ENCODE data around the gene CCIN. TPM values are rescaled to one million over a fixed set of nuclear protein-coding genes. Genes with fewer than 3 reads are reported as not detected.
A peak's percentile ranks its signal among the peaks of the same experiment; 100 is the strongest.
"Not testable (repeated sequence)": the region's sequence is repeated elsewhere in the genome, so short reads cannot be mapped to it uniquely, and the experiment has no call there.

CCIN gene
- total RNA-seq, 4 donors from 2014 or later = 0.65 to 2.5 (median 0.95) TPM; not detected in 1

DNA sequence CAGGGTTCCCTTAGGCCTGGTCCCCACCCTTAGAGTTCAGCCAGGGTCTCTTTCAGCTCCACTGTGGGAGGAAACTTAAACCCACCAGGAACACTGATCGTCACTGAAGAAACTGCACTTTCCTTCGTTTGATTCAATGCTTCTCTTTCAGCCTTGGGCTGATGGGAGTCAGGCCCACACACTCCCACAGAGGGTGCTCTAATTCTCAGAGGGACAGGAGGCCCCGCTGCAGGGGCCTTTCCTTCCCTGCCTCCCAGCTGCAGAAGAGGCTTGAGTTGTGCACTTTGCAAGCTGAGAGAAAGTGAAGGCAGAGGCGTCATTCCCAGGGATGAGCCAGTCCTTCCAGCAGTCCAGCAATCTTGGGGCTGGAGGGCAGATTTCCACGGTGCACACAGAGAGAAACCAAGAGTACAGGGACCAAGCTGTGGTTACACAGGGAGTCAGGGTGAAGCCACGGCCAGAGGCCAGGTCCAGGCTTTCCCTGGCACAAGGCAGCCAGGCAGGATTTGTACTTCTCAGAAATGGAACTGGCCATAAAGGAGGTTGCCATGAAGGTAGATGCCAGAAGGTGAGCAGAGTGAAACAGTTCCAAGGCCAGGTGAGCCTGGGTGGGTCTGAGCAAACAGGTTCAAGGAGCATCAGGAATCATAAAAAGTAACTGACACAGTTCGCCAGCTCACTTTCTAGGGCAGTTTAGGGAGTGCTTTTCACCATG lies 43.0 kb upstream of the CCIN start:
- TF ChIP-seq, protein P1, sequence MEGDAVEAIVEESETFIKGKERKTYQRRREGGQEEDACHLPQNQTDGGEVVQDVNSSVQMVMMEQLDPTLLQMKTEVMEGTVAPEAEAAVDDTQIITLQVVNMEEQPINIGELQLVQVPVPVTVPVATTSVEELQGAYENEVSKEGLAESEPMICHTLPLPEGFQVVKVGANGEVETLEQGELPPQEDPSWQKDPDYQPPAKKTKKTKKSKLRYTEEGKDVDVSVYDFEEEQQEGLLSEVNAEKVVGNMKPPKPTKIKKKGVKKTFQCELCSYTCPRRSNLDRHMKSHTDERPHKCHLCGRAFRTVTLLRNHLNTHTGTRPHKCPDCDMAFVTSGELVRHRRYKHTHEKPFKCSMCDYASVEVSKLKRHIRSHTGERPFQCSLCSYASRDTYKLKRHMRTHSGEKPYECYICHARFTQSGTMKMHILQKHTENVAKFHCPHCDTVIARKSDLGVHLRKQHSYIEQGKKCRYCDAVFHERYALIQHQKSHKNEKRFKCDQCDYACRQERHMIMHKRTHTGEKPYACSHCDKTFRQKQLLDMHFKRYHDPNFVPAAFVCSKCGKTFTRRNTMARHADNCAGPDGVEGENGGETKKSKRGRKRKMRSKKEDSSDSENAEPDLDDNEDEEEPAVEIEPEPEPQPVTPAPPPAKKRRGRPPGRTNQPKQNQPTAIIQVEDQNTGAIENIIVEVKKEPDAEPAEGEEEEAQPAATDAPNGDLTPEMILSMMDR (IDR thresholded peaks at IDR 0.05) = no peak
- DNase-seq (ENCODE audit: low spot score) = no peak
- no peak for ATAC-seq (ENCODE audit: low FRiP score)

DNA sequence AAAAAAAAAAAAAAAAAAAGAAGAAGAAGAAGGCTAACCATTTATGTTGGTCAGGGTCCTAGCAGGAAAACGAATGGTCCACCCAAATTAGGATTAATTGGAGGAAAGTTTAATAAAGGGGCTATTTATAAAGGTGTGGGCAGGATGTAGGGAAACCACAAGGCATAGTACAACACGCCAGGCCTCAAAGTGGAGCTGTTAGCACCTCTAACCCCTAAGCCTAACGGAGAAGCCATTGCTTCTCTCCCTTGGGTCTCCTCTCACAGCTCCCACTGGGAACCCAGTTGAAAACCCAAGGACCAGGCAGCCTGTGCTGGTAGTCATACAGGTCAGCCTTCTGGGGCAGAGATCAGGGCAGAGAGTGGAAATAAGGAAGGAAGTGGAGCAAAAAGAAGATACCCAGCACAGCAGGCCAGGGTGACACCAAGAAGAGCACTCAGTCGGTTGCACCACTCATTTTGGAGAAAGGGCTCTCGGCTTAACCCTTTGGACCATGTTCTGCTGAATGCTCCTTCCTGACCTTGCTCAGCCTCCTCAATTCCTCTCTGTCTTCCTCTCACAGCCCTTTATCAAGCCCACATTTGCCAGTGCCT lies 41.4 kb upstream of the CCIN start:
- TF ChIP-seq, protein P1 (IDR thresholded peaks at IDR 0.05) = no peak
- DNase-seq (ENCODE audit: low spot score) (no peak), ATAC-seq (ENCODE audit: low FRiP score) (peak; percentile 43)

DNA sequence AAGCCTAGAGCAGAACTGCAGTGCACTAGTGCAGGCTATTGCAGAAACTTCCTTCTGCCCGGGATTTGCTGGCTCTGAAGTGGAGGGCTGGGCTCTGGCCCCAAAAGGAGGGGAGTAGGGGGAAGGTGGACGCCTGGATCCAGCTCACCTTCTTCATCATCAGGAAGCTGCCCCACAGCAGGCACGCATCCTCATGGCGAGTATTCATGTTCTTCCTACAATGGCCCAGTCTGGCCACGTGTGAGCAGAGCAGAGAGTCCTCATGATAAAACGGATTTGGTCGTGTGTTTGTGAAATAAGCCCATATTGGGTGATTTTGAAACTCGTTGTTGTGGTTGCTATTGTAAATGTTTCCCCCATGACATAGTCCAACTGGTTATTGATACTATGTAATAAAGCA lies 40.8 kb upstream of the CCIN start:
- DNase-seq (ENCODE audit: low spot score) (no peak), ATAC-seq (ENCODE audit: low FRiP score) (no peak)
- TF ChIP-seq, protein P1 (IDR thresholded peaks at IDR 0.05) = no peak

DNA sequence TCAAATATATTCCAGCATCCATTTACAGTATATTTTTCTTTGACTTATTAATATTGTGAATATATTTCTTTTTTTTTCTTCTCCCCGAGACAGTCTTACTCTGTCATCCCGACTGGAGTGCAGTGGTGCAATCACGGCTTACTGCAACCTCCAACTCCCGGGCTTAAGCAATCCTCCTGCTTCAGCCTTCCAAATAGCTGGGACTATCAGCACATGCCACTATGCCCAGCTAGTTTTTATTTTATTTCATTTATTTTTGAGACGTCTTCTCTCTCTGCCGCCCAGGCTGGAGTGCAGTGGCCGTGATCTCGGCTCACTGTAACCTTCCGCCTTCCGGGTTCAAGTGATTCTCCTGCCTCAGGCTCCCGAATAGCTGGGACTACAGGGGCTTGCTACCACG lies 40.0 kb upstream of the CCIN start:
- TF ChIP-seq, protein P1 (IDR thresholded peaks at IDR 0.05) = no peak
- DNase-seq (ENCODE audit: low spot score) (no peak), ATAC-seq (ENCODE audit: low FRiP score) (no peak)

DNA sequence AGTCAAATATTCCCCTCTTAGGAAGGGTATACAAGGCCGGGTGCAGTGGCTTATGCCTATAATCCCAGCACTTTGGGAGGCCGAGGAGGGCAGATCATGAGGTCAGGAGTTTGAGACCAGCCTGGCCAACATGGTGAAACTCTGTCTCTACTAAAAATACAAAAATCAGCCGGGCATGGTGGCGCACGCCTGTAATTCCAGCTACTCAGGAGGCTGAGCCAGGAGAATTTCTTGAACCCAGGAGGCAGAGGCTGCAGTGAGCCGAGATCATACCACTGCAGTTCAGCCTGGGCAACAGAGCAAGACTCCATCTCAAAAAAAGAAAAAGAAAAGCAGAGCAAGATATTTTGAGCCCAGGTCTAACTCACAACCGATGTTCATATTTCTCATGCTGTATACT lies 37.5 kb upstream of the CCIN start:
- DNase-seq (ENCODE audit: low spot score); ATAC-seq (ENCODE audit: low FRiP score): not testable (repeated sequence)

DNA sequence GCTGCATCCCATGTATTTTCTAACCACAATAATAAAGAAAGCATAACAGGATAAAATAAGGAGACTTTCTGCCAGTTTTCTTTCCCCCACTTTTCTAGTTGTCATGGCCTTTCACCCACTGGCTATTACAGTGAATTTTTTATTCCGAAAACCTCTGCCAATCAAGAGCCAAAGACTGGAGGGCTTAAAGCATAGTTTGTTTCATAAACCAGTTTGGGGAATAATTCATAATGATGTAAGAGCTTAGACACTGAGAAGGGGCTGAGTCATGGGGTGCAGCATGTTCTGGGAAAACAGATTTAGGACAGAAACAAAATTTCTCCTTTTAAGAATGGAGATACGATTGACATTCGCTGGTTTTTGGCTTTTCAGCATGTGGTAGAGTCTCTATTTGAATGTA lies 37.1 kb upstream of the CCIN start:
- no peak for DNase-seq (ENCODE audit: low spot score)
- no peak for ATAC-seq (ENCODE audit: low FRiP score)
- TF ChIP-seq, protein P1 (IDR thresholded peaks at IDR 0.05) = no peak

DNA sequence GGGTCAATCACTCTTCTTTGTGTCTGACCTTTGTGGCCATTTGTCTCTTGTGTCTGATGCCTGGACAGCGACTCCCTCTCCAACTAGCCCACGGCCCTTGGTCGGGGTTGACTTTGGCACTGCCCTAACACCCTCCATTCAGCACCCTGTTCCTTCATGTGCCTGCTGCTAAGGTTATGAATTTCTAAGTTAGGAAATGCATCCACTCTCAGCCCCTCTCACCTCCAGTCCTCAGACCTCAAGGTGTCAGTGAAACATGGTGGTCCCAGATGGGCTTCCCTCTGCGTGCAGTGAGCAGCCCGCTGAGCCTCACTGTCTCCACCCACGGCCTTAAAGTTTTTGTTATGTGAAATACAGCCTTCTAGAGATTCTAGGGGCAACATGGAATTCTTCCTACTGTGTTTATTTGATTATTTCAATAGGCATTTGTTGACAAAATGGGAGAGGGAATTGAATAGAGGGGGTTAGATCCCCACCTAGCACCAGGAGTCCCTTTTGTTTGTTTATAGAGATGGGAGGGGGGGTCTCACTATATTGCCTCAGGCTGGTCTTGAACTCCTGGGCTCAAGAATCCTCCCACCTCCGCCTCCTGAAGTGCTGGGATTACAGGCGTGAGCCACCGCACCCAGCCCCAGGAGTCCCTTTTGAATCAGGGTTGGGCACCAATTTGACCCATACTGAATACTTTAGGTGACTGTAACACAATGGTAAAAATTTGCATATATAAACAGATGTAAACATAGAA lies 34.3 kb upstream of the CCIN start:
- DNase-seq (ENCODE audit: low spot score) (no peak), ATAC-seq (ENCODE audit: low FRiP score) (no peak)
- TF ChIP-seq, protein P1 (IDR thresholded peaks at IDR 0.05) = no peak
